Activated CD8-positive, alpha-beta memory T cell treated with anti-CD3 and anti-CD28 coated beads for 48 hours (primary cell): ENCODE data around the gene PNLIPRP2.

ENCODE experiments used
- DNase-seq, 3 experiments: peaks; one replicate each; pipeline ENCODE4 v3.0.0-alpha.2; 2020; ENCODE audit warnings: low read depth in 2 of 3, low spot score in 2 of 3

The PNLIPRP2 gene

GRCh38 chr10:116679351-116679750 lies 58.6 kb downstream of the PNLIPRP2 start:
- DNase-seq: no peak

- no peak for DNase-seq
These were observed 62.4 kb downstream of the PNLIPRP2 start for GRCh38 chr10:116683166-116683565.

GRCh38 chr10:116683821-116684220 lies 63.1 kb downstream of the PNLIPRP2 start:
- DNase-seq: no peak

GRCh38 chr10:116684781-116685180 lies 64.0 kb downstream of the PNLIPRP2 start:
- no peak for DNase-seq

GRCh38 chr10:116685807-116686206 lies 65.1 kb downstream of the PNLIPRP2 start:
- no peak for DNase-seq

- DNase-seq: no peak
These were observed 65.9 kb downstream of the PNLIPRP2 start for GRCh38 chr10:116686632-116687031.

- no peak for DNase-seq
These were observed 66.9 kb downstream of the PNLIPRP2 start for GRCh38 chr10:116687633-116688032.

- DNase-seq: no peak
These were observed 67.5 kb downstream of the PNLIPRP2 start for GRCh38 chr10:116688241-116688711.

- no peak for DNase-seq
These were observed 68.2 kb downstream of the PNLIPRP2 start for GRCh38 chr10:116688741-116689495.

- DNase-seq: no peak
These were observed 69.0 kb downstream of the PNLIPRP2 start for GRCh38 chr10:116689744-116690143.

- no peak for DNase-seq
These were observed 69.9 kb downstream of the PNLIPRP2 start for GRCh38 chr10:116690356-116691322.

- no peak for DNase-seq
These were observed 70.9 kb downstream of the PNLIPRP2 start for GRCh38 chr10:116691635-116692034.

- no peak for DNase-seq
These were observed 71.5 kb downstream of the PNLIPRP2 start for GRCh38 chr10:116692225-116692624.

- no peak for DNase-seq
These were observed 73.6 kb downstream of the PNLIPRP2 start for GRCh38 chr10:116694243-116694926.
